Measurements from ENCODE around the gene PDZRN3.

GRCh38 chr3:73559749-73560148 is 65.0 kb downstream of the PDZRN3 start:
- no peak for TF ChIP-seq USF2 (IDR thresholded peaks at IDR 0.05; ENCODE audit: borderline replicate concordance, low read depth, low read length)
- no peak for TF ChIP-seq EZH2phosphoT487 (IDR thresholded peaks at IDR 0.05; ENCODE audit: borderline replicate concordance, low read depth)

All from SK-N-SH (cell line).